ENCODE results near the gene PLK2. TPM values are rescaled to one million over a fixed set of nuclear protein-coding genes. Genes with fewer than 3 reads are reported as not detected.

The PLK2 gene
- total RNA-seq, 4 donors from 2014 or later = 25.7 to 56.5 (median 31.4) TPM

- Histone ChIP-seq H3K4me1 (peaks cover 0 to 5% (median 0%) of the 10 kb centered on the region in 4 donors), H3K36me3 (peaks cover 0 to 23% (median 8%) of the 10 kb centered on the region in 4 donors), H3K9me3 (no peaks in the 10 kb centered on the region), H3K27me3 (no peaks in the 10 kb centered on the region), H3K27ac (replicated peaks in 1 of 4) (no peak overlapping the region), H3K4me3 (no peak overlapping the region)
- intact Hi-C loops (cut with DNase I) = loop anchor here (10.0 kb wide), 1 partner anchor 955 kb away; no protein-coding TSS in a partner anchor
- TF ChIP-seq CTCF (IDR thresholded peaks at IDR 0.05) (no peak), POLR2A (IDR thresholded peaks at IDR 0.05; ENCODE audit: low read depth) (no peak), POLR2AphosphoS5 (IDR thresholded peaks at IDR 0.05) (no peak), EP300 (IDR thresholded peaks at IDR 0.05) (no peak)
- WGBS = 87% methylated on average over 3 of the region's 3 CpGs
- no peak for DNase-seq (ENCODE audit: extremely low spot score)
These were observed 9.9 kb downstream of the PLK2 start for GRCh38 chr5:58450018-58450417.

DNA sequence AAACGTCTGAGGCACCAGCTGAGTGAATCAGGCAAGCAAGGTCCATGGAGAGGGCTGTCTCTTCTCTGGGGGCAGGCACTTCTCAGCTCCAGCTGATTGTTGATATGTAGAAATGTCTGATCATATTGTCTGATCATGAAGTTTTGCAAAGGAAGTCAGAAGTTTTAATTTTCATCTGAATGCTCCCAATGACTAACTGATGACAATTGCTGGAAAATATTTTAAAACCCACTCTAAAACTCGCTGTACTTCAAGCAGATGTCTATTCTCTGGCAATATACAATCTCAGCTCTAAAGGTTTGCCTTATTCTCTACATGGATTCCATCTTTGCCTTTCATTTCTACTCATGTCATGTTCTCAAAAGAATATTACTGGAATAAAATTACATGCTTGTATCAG lies 12.7 kb downstream of the PLK2 start:
- no peaks in the 10 kb centered on the region for H3K27me3 ChIP-seq
- no peak for TF ChIP-seq CTCF (IDR thresholded peaks at IDR 0.05)
- H3K27ac ChIP-seq (replicated peaks in 1 of 4) = no peak overlapping the region
- H3K36me3 ChIP-seq = no peaks in the 10 kb centered on the region
- WGBS = 78% methylated on average over 2 of the region's 2 CpGs
- no peak for DNase-seq (ENCODE audit: extremely low spot score)
- H3K4me3 ChIP-seq = no peak overlapping the region
- no peaks in the 10 kb centered on the region for H3K9me3 ChIP-seq
- intact Hi-C loops (cut with DNase I) = no loop called here
- H3K4me1 ChIP-seq = no peaks in the 10 kb centered on the region

GRCh38 chr5:58446024-58446423 lies 13.9 kb downstream of the PLK2 start:
- H3K4me3 ChIP-seq = no peak overlapping the region
- no peaks in the 10 kb centered on the region for H3K9me3 ChIP-seq
- H3K36me3 ChIP-seq = no peaks in the 10 kb centered on the region
- WGBS = 90% methylated on average over 10 of the region's 10 CpGs
- DNase-seq (ENCODE audit: extremely low spot score) = no peak
- no peaks in the 10 kb centered on the region for H3K4me1 ChIP-seq
- no peak overlapping the region for H3K27ac ChIP-seq (replicated peaks in 1 of 4)
- TF ChIP-seq CTCF (IDR thresholded peaks at IDR 0.05) (no peak), POLR2AphosphoS5 (IDR thresholded peaks at IDR 0.05) (no peak), POLR2A (IDR thresholded peaks at IDR 0.05; ENCODE audit: low read depth) (no peak), EP300 (IDR thresholded peaks at IDR 0.05) (no peak)
- no peaks in the 10 kb centered on the region for H3K27me3 ChIP-seq
- intact Hi-C loops (cut with DNase I) = no loop called here

DNA sequence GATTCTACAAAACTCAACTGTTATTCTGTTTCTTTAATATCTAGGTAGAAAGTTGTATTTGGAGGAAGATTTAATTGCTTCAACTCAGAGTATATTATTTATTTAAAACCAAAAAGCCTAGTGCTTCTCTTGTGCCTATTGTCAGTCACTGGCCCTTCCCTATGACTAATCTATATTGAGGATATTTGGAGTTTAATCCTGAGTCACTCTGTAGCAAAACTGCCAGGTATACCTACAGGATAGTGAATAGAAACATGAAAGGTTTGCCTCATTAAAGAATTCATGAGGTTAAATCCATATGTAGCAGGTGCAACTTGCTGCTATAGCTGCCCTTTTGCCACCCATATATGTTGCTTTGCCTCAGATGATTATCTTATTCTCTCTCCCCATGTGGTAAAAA lies 15.1 kb downstream of the PLK2 start:
- H3K27me3 ChIP-seq = no peaks in the 10 kb centered on the region
- intact Hi-C loops (cut with DNase I) = no loop called here
- H3K27ac ChIP-seq (replicated peaks in 1 of 4) = no peak overlapping the region
- no peak overlapping the region for H3K4me3 ChIP-seq
- no peaks in the 10 kb centered on the region for H3K4me1 ChIP-seq
- DNase-seq (ENCODE audit: extremely low spot score) = no peak
- TF ChIP-seq POLR2AphosphoS5 (IDR thresholded peaks at IDR 0.05) = no peak
- no peaks in the 10 kb centered on the region for H3K9me3 ChIP-seq
- no peaks in the 10 kb centered on the region for H3K36me3 ChIP-seq

DNA sequence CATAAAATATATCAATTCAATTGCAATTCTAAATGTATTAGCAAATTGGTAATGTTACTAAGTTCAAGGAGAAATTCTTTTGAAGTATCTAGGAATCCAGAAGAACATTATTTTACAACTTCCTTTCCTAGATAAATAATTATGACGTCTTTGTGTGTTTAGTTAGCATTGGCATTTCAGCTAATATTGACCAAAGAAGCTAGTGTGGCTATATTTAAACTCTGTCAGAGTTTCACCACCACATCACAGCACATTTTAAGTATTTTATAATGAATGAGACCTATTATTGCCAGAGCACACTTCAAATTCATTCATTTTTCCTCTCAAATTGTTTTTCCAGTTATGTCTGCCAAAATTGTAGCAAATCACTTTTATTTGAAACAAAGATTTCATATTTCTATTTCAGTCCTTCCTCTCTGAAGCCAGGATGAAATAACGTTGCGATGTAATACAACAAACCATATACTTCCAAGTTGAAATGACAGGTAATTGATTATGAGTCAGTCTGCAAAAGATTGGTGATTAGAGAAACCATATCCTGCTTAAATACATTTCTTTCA lies 18.9 kb downstream of the PLK2 start:
- WGBS = 31% methylated on average over 3 of the region's 3 CpGs
- no peaks in the 10 kb centered on the region for H3K9me3 ChIP-seq
- DNase-seq (ENCODE audit: extremely low spot score) = no peak
- intact Hi-C loops (cut with DNase I) = no loop called here
- no peak overlapping the region for H3K4me3 ChIP-seq
- TF ChIP-seq POLR2AphosphoS5 (IDR thresholded peaks at IDR 0.05) (no peak), POLR2A (IDR thresholded peaks at IDR 0.05; ENCODE audit: low read depth) (no peak), EP300 (IDR thresholded peaks at IDR 0.05) (no peak), CTCF (IDR thresholded peaks at IDR 0.05) (no peak)
- H3K36me3 ChIP-seq = no peaks in the 10 kb centered on the region
- H3K27me3 ChIP-seq = no peaks in the 10 kb centered on the region
- H3K27ac ChIP-seq (replicated peaks in 1 of 4) = no peak overlapping the region
- no peaks in the 10 kb centered on the region for H3K4me1 ChIP-seq

Measured in esophagus muscularis mucosa (tissue), 4 donors.